Stimulated activated CD4-positive, alpha-beta T cell treated with anti-CD3 and anti-CD28 coated beads, TNF-alpha, amount 100 ng/mL, for 4 hours (primary cell): ENCODE results near the gene UVSSA.
"Not testable (repeated sequence)": the region's sequence is repeated elsewhere in the genome, so short reads cannot be mapped to it uniquely, and the experiment has no call there.

Source experiments
- DNase-seq, 3 experiments: peaks; one replicate each; pipeline ENCODE4 v3.0.0-alpha.2; 2020; ENCODE audit warnings: low read depth in 3 of 3

Gene UVSSA

DNA sequence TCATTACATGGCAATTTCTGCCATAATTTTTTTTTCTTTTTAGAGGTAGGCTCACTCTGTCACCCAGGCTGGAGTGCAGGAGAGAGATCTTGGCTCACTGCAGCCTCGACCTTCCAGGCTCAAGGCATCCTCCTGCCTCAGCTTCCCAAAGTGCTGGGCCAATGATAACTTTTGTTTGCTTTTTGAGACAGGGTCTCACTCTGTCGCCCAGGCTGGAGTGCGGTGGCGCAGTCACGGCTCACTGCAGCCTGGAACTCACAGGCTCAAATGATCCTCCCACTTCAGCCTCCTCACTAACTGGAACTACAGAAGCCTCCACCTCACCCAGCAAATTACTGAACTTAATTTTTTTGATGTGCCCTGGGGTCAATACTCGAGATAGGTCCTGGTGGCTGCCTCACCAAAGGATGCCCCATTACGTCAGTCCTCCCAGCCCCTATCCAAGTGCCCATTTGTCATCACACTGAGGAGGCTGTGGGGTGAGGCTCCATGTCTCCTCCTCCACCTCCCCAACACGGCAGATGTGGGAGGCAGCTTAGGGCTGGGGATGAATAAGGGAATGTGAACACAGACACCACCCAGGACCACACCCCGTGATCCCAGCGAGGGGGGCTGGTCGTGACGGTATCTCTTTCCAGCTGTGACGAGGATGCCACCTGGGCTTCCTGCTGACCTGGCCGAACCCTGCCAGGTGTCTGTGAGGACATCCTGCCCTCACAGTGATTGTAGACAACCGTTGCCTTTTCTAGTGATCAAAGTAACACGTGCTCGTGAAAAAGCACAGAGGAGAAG is 71.7 kb downstream of the UVSSA start:
- no peak for DNase-seq

DNA sequence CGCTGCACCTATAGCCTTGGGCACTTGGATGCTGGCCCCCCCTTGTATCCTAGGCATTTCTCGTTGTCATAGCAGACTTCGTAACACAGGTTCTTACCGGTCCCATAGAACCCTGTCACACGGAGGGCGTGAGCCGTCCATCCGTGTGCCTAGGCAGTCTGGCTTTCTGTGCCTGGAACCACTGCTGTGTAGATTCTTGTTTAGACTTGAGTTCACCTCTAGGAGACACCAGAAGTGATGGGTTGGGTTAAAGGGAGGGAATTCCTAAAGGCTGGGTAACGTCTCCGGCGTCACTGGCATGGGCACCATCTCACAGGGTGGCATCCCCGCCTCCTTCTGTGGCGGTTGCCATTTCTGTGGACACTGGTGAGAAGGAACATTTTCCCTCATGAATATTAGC is 72.7 kb downstream of the UVSSA start:
- DNase-seq: no peak

DNA sequence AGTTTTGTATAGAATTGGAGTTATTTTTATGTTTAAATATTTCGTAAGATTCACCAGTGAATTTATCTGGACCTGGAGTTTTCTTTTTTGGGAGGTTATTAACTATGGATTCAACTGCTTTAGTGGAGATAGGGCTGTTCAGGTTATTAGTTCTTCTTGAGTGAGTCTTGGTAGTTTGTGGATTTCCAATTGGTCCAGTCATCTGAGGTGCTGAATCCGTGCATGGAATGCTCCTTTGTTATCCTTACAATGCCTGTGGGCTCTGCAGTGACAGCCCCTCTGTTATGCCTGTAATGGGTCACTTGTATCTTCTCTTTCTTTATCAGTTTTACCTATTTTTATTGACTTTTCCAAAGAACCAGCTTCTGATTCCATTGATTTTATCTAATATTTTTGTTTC is 74.6 kb downstream of the UVSSA start:
- no peak for DNase-seq

DNA sequence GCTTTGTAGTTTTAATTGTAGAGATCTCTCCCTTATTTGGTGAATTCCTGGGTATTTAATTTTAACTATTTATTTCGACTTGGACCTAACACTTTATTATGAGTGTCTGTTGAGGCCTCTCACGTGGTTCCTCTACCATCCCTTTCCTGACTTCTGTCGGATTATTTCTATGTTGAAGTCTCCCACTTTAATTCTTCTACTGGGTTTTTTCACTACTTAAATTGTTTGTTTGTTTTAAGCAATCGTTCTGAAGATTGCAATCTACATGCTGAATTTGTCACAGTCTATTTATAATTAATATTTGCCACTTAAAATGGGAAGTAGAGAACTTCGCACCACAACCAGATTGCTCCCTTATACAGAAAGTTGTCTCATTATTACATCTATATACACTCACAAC is 80.0 kb downstream of the UVSSA start:
- no peak for DNase-seq

DNA sequence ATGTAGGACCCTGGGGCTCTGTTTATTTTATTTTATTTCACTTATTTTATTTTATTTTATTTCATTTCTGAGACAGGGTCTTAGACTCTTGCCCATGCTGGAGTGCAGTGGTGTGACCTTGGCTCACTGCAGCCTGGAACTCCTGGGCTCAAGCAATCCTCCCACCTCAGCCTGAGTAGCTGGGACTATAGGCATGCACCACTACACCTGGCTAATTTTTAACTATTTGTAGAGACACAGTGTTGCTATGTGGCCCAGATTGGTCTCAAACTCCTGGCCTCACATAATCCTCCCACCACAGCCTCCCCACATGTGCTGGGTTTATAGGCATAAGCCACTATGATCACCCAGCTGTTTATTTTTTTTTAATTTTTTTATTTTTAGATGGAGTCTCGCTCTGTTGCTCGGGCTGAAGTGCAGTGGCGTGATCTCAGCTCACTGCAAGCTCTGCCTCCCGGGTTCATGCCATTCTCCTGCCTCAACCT is 96.7 kb downstream of the UVSSA start:
- DNase-seq: not testable (repeated sequence)
